Measurements from ENCODE around the gene KDM6B. TPM values are rescaled to one million over a fixed set of nuclear protein-coding genes. Genes with fewer than 3 reads are reported as not detected.

The KDM6B gene
- total RNA-seq (10 to 100 TPM; 18.0 to 35.4 (median 26.9) TPM), polyA plus RNA-seq (10 to 100 TPM in 1 of 2 donors, 1 to 10 TPM in 1; 5.2 to 17.6 TPM)
- long read RNA-seq, donor 1, partial matches to known transcripts: 3 of 6 reads
- long read RNA-seq, donor 1, other reads (novel, unspliced or antisense): 3 of 6 reads
- long read RNA-seq, donor 2, partial matches to known transcripts: 6 of 7 reads
- long read RNA-seq, donor 2, other reads (novel, unspliced or antisense): 1 of 7 reads
- long read RNA-seq, donor 3, partial matches to known transcripts: 3 of 7 reads
- long read RNA-seq, donor 3, other reads (novel, unspliced or antisense): 4 of 7 reads

- DNase-seq: peak; percentile 94 to 96
- peak; percentile 63 to 78 (median 71) for ATAC-seq
- whole genome bisulfite sequencing, 2 donors: 0% methylated on average over 46 to 49 of the region's 49 CpGs
- TF ChIP-seq CTCF (IDR thresholded peaks at IDR 0.05): peak in 3 of 9 donors; percentile 11 to 35 (median 27)
- Histone ChIP-seq H3K4me1 (peaks cover 7 to 37% (median 30%) of the 10 kb centered on the region in 9 donors), H3K4me3 (peak within 1 kb of the TSS; percentile 59 to 95 (median 80)), H3K36me3 (no peaks in the 10 kb centered on the region), H3K27ac (peak within 1 kb of the TSS; percentile 94 to 100 (median 98)), H3K27me3 (peaks cover 0 to 3% (median 0%) of the 10 kb centered on the region in 7 donors), H3K9me3 (no peaks in the 10 kb centered on the region)
- intact Hi-C loops (cut with DNase I): loop anchor here in 7 of 10 donors (1.0 to 10.0 kb wide), 8 partner anchors 9 to 321 kb away; partner anchors contain the start of genes NAA38 (in 3 of the 7), CHD3 (in 1 of the 7) and PER1 (in 1 of the 7)
Observed at GRCh38 chr17:7833795-7834541, at the start of gene KDM6B. KDM6B (plus strand) TSS chr17:7834217; CDS start chr17:7845555, 11,338 bp downstream.

- no peak for DNase-seq
- no peak for TF ChIP-seq CTCF (IDR thresholded peaks at IDR 0.05)
Observed at GRCh38 chr17:7786866-7787265, 47.2 kb upstream of the KDM6B start.

GRCh38 chr17:7789131-7789530 is 44.9 kb upstream of the KDM6B start:
- H3K27me3 ChIP-seq: peaks cover 0 to 4% (median 0%) of the 10 kb centered on the region in 7 donors
- no peak overlapping the region for H3K27ac ChIP-seq
- 73 to 92% methylated on average over 9 of the region's 9 CpGs for WGBS, 2 donors
- intact Hi-C loops (cut with DNase I): no loop called here
- H3K4me3 ChIP-seq: no peak overlapping the region
- DNase-seq (no peak), ATAC-seq (no peak)
- H3K4me1 ChIP-seq: no peaks in the 10 kb centered on the region
- no peak for TF ChIP-seq CTCF (IDR thresholded peaks at IDR 0.05)
- H3K36me3 ChIP-seq: no peaks in the 10 kb centered on the region
- H3K9me3 ChIP-seq: no peaks in the 10 kb centered on the region

More at GRCh38 chr17:7786866-7787265, 47.2 kb upstream of the KDM6B start:
- H3K27ac ChIP-seq: no peak overlapping the region
- 77% methylated on average over 21 of the region's 21 CpGs for WGBS, 2 donors
- H3K4me1 ChIP-seq: no peaks in the 10 kb centered on the region
- intact Hi-C loops (cut with DNase I): no loop called here
- peaks cover 0 to 17% (median 0%) of the 10 kb centered on the region in 7 donors for H3K27me3 ChIP-seq
- H3K4me3 ChIP-seq: no peak overlapping the region
- no peaks in the 10 kb centered on the region for H3K9me3 ChIP-seq
- no peaks in the 10 kb centered on the region for H3K36me3 ChIP-seq
- ATAC-seq: no peak

GRCh38 chr17:7790150-7790549 is 43.9 kb upstream of the KDM6B start:
- DNase-seq (no peak), ATAC-seq (no peak)
- no peak for TF ChIP-seq CTCF (IDR thresholded peaks at IDR 0.05)
- Histone ChIP-seq H3K9me3 (no peaks in the 10 kb centered on the region), H3K27ac (no peak overlapping the region), H3K4me1 (no peaks in the 10 kb centered on the region), H3K27me3 (no peaks in the 10 kb centered on the region), H3K4me3 (no peak overlapping the region), H3K36me3 (no peaks in the 10 kb centered on the region)
- intact Hi-C loops (cut with DNase I): no loop called here
- WGBS, 2 donors: 94% methylated on average over 5 of the region's 5 CpGs

Data from heart right ventricle (tissue), 16 donors.